Measurements from ENCODE around the gene DUSP3. TPM values are rescaled to one million over a fixed set of nuclear protein-coding genes. Genes with fewer than 3 reads are reported as not detected.

Gene DUSP3
- total RNA-seq, 4 donors from 2014 or later: 52.8 to 87.2 (median 65.9) TPM

DNA sequence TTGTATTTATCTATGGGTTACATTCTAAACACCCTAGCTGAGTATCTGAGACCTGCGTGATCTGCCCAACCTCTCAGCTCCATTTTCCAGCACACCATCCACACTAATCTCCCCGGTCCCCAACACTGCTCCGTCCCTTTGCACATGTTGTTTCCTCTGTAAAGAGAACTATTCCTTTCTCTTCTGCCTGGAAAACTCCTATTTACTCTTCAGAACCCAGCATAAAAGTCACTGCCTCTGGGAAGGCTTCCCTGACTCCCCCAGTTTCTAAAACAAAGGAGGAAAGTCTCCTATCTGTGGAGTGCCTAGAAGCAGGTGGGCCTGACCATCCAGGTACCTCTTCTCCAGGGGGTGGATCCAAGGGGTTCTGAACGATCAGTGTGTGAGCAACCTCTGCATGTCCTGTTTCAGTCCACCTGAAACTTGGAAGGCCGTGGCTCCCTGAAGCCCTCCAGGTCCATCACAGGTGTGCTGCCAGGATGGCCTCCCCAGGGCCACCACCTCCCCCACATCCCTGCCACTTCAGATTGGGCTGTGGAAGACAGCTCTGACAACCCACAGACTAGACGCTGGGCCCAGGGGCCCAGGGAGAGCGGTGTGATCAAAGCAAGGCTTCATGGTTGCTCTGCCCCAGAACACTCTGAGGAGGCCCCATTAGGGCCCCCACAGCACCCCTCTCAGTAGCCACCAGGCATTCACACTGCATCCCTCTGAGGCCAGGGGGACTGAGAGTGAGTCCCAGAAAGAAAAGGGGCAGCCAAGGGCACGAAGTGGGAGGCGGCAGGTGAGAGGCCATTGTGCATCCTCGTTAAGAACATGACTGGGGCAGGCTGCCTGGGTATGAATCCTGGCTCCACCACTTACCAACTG lies 33.9 kb upstream of the DUSP3 start:
- TF ChIP-seq, protein P1, sequence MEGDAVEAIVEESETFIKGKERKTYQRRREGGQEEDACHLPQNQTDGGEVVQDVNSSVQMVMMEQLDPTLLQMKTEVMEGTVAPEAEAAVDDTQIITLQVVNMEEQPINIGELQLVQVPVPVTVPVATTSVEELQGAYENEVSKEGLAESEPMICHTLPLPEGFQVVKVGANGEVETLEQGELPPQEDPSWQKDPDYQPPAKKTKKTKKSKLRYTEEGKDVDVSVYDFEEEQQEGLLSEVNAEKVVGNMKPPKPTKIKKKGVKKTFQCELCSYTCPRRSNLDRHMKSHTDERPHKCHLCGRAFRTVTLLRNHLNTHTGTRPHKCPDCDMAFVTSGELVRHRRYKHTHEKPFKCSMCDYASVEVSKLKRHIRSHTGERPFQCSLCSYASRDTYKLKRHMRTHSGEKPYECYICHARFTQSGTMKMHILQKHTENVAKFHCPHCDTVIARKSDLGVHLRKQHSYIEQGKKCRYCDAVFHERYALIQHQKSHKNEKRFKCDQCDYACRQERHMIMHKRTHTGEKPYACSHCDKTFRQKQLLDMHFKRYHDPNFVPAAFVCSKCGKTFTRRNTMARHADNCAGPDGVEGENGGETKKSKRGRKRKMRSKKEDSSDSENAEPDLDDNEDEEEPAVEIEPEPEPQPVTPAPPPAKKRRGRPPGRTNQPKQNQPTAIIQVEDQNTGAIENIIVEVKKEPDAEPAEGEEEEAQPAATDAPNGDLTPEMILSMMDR (IDR thresholded peaks at IDR 0.05): no peak
- DNase-seq (ENCODE audit: low spot score) (no peak), ATAC-seq (ENCODE audit: low FRiP score) (no peak)

DNA sequence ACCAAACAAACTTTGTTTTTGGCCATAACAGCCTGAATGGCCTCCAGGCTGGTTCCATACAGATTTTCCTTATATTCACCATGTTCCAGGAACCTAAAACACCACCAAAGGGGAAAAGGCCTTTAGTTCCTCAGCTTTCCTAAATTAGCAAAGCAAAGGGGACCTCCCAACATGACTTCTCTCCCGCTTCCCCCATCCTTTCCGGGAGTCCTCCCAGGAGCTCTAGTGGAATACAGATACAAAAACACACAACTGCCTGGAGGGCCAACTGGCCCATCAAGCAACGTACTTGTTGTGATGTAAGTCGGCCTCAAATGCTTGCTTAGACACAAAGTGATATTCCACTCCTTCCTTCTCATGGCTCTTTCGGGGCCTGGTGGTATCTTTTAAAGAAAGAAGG lies 32.0 kb upstream of the DUSP3 start:
- ATAC-seq (ENCODE audit: low FRiP score): no peak
- TF ChIP-seq, protein P1 (IDR thresholded peaks at IDR 0.05): no peak
- DNase-seq (ENCODE audit: low spot score): no peak

GRCh38 chr17:43810226-43810715 lies 31.5 kb upstream of the DUSP3 start:
- TF ChIP-seq, protein P1 (IDR thresholded peaks at IDR 0.05): no peak
- DNase-seq (ENCODE audit: low spot score) (no peak), ATAC-seq (ENCODE audit: low FRiP score) (no peak)

- TF ChIP-seq, protein P1 (IDR thresholded peaks at IDR 0.05): no peak
- ATAC-seq (ENCODE audit: low FRiP score): no peak
- no peak for DNase-seq (ENCODE audit: low spot score)
Measured at GRCh38 chr17:43809121-43809520, 30.3 kb upstream of the DUSP3 start.

- TF ChIP-seq, protein P1 (IDR thresholded peaks at IDR 0.05): no peak
- ATAC-seq (ENCODE audit: low FRiP score) (no peak), DNase-seq (ENCODE audit: low spot score) (no peak)
Measured at GRCh38 chr17:43808076-43808475, 29.3 kb upstream of the DUSP3 start.

DNA sequence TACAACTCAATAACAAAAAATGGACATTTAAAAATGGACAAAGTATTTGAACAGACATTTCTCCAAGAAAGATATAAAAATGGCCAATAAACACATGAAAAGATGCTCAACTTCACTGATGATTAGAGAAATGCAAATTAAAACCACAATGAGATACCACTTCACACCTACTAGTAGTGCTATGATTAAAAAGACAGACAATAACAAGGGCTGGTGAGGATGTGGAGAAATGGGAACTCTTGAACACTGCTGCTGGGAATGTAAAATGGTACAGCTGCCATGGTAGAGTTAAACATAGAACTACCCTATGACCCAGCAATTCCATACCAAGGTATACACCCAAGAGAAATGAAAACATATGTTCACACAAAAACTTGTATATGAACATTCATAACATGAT lies 26.3 kb upstream of the DUSP3 start:
- TF ChIP-seq, protein P1 (IDR thresholded peaks at IDR 0.05): no peak
- DNase-seq (ENCODE audit: low spot score) (no peak), ATAC-seq (ENCODE audit: low FRiP score) (no peak)

- TF ChIP-seq, protein P1 (IDR thresholded peaks at IDR 0.05): no peak
- DNase-seq (ENCODE audit: low spot score) (no peak), ATAC-seq (ENCODE audit: low FRiP score) (no peak)
Measured at GRCh38 chr17:43803758-43804157, 25.0 kb upstream of the DUSP3 start.
